Vagina (tissue), 2 donors: ENCODE data around the gene GTF2IRD2. TPM values are rescaled to one million over a fixed set of nuclear protein-coding genes. Genes with fewer than 3 reads are reported as not detected.
"Not testable (repeated sequence)": the region's sequence is repeated elsewhere in the genome, so short reads cannot be mapped to it uniquely, and the experiment has no call there.

ENCODE experiments used
- DNase-seq, 2 donors: peaks; one replicate each; pipeline ENCODE4 v3.0.0-alpha.2; 2017; ENCODE audit errors: extremely low spot score in 2 of 2
- H3K27ac ChIP-seq: fragments of 200-600 bp; sonication (generic); one replicate; pipeline ENCODE4 v1.5.1; 2019
- H3K27me3 ChIP-seq: fragments of 200-600 bp; sonication (generic); one replicate; pipeline ENCODE4 v1.5.1; 2019
- H3K36me3 ChIP-seq, 2 donors: fragments of 200-600 bp; sonication (generic); one replicate each; pipeline ENCODE4 v1.5.1; 2017 to 2019
- H3K4me1 ChIP-seq: fragments of 200-600 bp; sonication (generic); one replicate; pipeline ENCODE4 v1.5.1; 2019
- H3K4me3 ChIP-seq, 2 donors: fragments of 200-600 bp; sonication (generic); 1 replicate in 1 of 2; 2 replicates in 1 of 2; pipeline ENCODE4 v1.5.1; 2016 to 2019
- H3K9me3 ChIP-seq: fragments of 200-600 bp; sonication (generic); one replicate; pipeline ENCODE4 v1.5.1; 2019
- intact Hi-C: fragments of 100-400 bp; cut with DNase I; formaldehyde crosslinking; loops from one replicate; pipeline ENCODE4 v1.15.1; 2023
- total RNA-seq: library from RNA; depleted of rRNA; stranded (reverse); fragments of >200 nt; gene quantifications from one replicate; pipeline ENCODE4 v1.2.3, GENCODE V29; 2016

GTF2IRD2 gene
- total RNA-seq, 1 donor from 2014 or later, result 14.0 TPM

GRCh38 chr7:74821259-74821658 lies 30.1 kb downstream of the GTF2IRD2 start:
- DNase-seq, H3K27me3 ChIP-seq, H3K27ac ChIP-seq, H3K4me1 ChIP-seq, H3K9me3 ChIP-seq, H3K36me3 ChIP-seq, intact Hi-C loops, H3K4me3 ChIP-seq: not testable (repeated sequence)

GRCh38 chr7:74820146-74820805 lies 31.1 kb downstream of the GTF2IRD2 start:
- intact Hi-C loops, H3K27me3 ChIP-seq, H3K4me1 ChIP-seq, DNase-seq, H3K4me3 ChIP-seq, H3K27ac ChIP-seq, H3K9me3 ChIP-seq, H3K36me3 ChIP-seq: not testable (repeated sequence)

- DNase-seq, H3K4me1 ChIP-seq, H3K27ac ChIP-seq, H3K9me3 ChIP-seq, H3K4me3 ChIP-seq, H3K36me3 ChIP-seq, intact Hi-C loops, H3K27me3 ChIP-seq: not testable (repeated sequence)
These were observed 35.5 kb downstream of the GTF2IRD2 start for GRCh38 chr7:74815882-74816281.

GRCh38 chr7:74798644-74799043 lies 52.8 kb downstream of the GTF2IRD2 start:
- H3K27me3 ChIP-seq, H3K27ac ChIP-seq, H3K9me3 ChIP-seq, H3K4me3 ChIP-seq, intact Hi-C loops, DNase-seq, H3K4me1 ChIP-seq, H3K36me3 ChIP-seq: not testable (repeated sequence)

GRCh38 chr7:74797848-74798622 lies 53.4 kb downstream of the GTF2IRD2 start:
- H3K36me3 ChIP-seq, H3K4me3 ChIP-seq, DNase-seq, intact Hi-C loops, H3K27me3 ChIP-seq, H3K27ac ChIP-seq, H3K4me1 ChIP-seq, H3K9me3 ChIP-seq: not testable (repeated sequence)

- H3K27ac ChIP-seq, H3K9me3 ChIP-seq, intact Hi-C loops, H3K27me3 ChIP-seq, H3K36me3 ChIP-seq, DNase-seq, H3K4me3 ChIP-seq, H3K4me1 ChIP-seq: not testable (repeated sequence)
These were observed 62.1 kb downstream of the GTF2IRD2 start for GRCh38 chr7:74789200-74789736.

GRCh38 chr7:74788369-74789150 lies 62.8 kb downstream of the GTF2IRD2 start:
- H3K9me3 ChIP-seq, H3K27ac ChIP-seq, intact Hi-C loops, H3K4me1 ChIP-seq, H3K36me3 ChIP-seq, H3K27me3 ChIP-seq: not testable (repeated sequence)
- peak; percentile 90 to 95 for DNase-seq
- peak overlapping the region in 1 of 2 donors; percentile 35 for H3K4me3 ChIP-seq

GRCh38 chr7:74783595-74783994 lies 67.8 kb downstream of the GTF2IRD2 start:
- DNase-seq, H3K27ac ChIP-seq, H3K36me3 ChIP-seq, H3K9me3 ChIP-seq, intact Hi-C loops, H3K4me3 ChIP-seq, H3K4me1 ChIP-seq, H3K27me3 ChIP-seq: not testable (repeated sequence)

- H3K27me3 ChIP-seq, H3K9me3 ChIP-seq, H3K4me3 ChIP-seq, DNase-seq, H3K27ac ChIP-seq, H3K36me3 ChIP-seq, H3K4me1 ChIP-seq, intact Hi-C loops: not testable (repeated sequence)
These were observed 69.7 kb downstream of the GTF2IRD2 start for GRCh38 chr7:74781746-74782145.

GRCh38 chr7:74779053-74779452 lies 72.4 kb downstream of the GTF2IRD2 start:
- H3K9me3 ChIP-seq, H3K4me3 ChIP-seq, H3K4me1 ChIP-seq, H3K27ac ChIP-seq, H3K27me3 ChIP-seq, DNase-seq, intact Hi-C loops, H3K36me3 ChIP-seq: not testable (repeated sequence)

GRCh38 chr7:74775111-74775510 lies 76.3 kb downstream of the GTF2IRD2 start:
- H3K27me3 ChIP-seq, intact Hi-C loops, H3K9me3 ChIP-seq, H3K36me3 ChIP-seq, DNase-seq, H3K27ac ChIP-seq, H3K4me3 ChIP-seq, H3K4me1 ChIP-seq: not testable (repeated sequence)

GRCh38 chr7:74773760-74774750 lies 77.3 kb downstream of the GTF2IRD2 start, which contains the start of gene NCF1:
NCF1 (plus strand) TSS chr7:74774011; CDS start chr7:74774032, 21 bp downstream.
- intact Hi-C loops, DNase-seq, H3K9me3 ChIP-seq, H3K27ac ChIP-seq, H3K4me1 ChIP-seq, H3K36me3 ChIP-seq, H3K4me3 ChIP-seq, H3K27me3 ChIP-seq: not testable (repeated sequence)
